HG03060 (cell line): Measurements from ENCODE around the gene TMC3.

Source experiments
- ATAC-seq: cut with Tn5 transposase; IDR thresholded peaks from one replicate; pipeline ENCODE4 v1.9.1; 2021; ENCODE audit warnings: low read depth, moderate number of reproducible peaks; ENCODE audit not compliant: unreplicated experiment

TMC3 gene

GRCh38 chr15:81385721-81386076 lies 11.7 kb upstream of the TMC3 start:
- no peak for ATAC-seq

- ATAC-seq: no peak
Observed at GRCh38 chr15:81384891-81385720, 11.1 kb upstream of the TMC3 start.

- no peak for ATAC-seq
Observed at GRCh38 chr15:81381720-81382119, 7.7 kb upstream of the TMC3 start.

- no peak for ATAC-seq
Observed at GRCh38 chr15:81380668-81381067, 6.7 kb upstream of the TMC3 start.

GRCh38 chr15:81380203-81380602 lies 6.2 kb upstream of the TMC3 start:
- ATAC-seq: no peak

- no peak for ATAC-seq
Observed at GRCh38 chr15:81379269-81379668, 5.3 kb upstream of the TMC3 start.

GRCh38 chr15:81378443-81378842 lies 4.4 kb upstream of the TMC3 start:
- ATAC-seq: no peak

GRCh38 chr15:81377871-81378270 lies 3.9 kb upstream of the TMC3 start:
- ATAC-seq: no peak

GRCh38 chr15:81376231-81376630 lies 2.2 kb upstream of the TMC3 start:
- no peak for ATAC-seq

- no peak for ATAC-seq
Observed at GRCh38 chr15:81375461-81375860, 1.4 kb upstream of the TMC3 start.

- no peak for ATAC-seq
Observed at GRCh38 chr15:81373176-81373575, 837 bp downstream of the TMC3 start.

- no peak for ATAC-seq
Observed at GRCh38 chr15:81372575-81372974, 1.4 kb downstream of the TMC3 start.

GRCh38 chr15:81363718-81364500 lies 10.1 kb downstream of the TMC3 start:
- no peak for ATAC-seq

- no peak for ATAC-seq
Observed at GRCh38 chr15:81363276-81363675, 10.7 kb downstream of the TMC3 start.

- ATAC-seq: no peak
Observed at GRCh38 chr15:81362790-81363189, 11.2 kb downstream of the TMC3 start.

- ATAC-seq: no peak
Observed at GRCh38 chr15:81361891-81362290, 12.1 kb downstream of the TMC3 start.

- ATAC-seq: no peak
Observed at GRCh38 chr15:81360491-81360890, 13.5 kb downstream of the TMC3 start.

GRCh38 chr15:81358248-81358647 lies 15.8 kb downstream of the TMC3 start:
- no peak for ATAC-seq

GRCh38 chr15:81357180-81357686 lies 16.8 kb downstream of the TMC3 start:
- ATAC-seq: no peak

- ATAC-seq: no peak
Observed at GRCh38 chr15:81356252-81356651, 17.8 kb downstream of the TMC3 start.

- no peak for ATAC-seq
Observed at GRCh38 chr15:81351651-81352050, 22.4 kb downstream of the TMC3 start.

GRCh38 chr15:81349271-81349670 lies 24.7 kb downstream of the TMC3 start:
- ATAC-seq: no peak
